Measurements from ENCODE around the gene MTMR12. TPM values are rescaled to one million over a fixed set of nuclear protein-coding genes. Genes with fewer than 3 reads are reported as not detected.
"Not testable (repeated sequence)": the region's sequence is repeated elsewhere in the genome, so short reads cannot be mapped to it uniquely, and the experiment has no call there.

MTMR12 gene
- total and polyA plus RNA-seq, 2 donors from 2014 or later = 9.3 to 52.8 TPM

DNA sequence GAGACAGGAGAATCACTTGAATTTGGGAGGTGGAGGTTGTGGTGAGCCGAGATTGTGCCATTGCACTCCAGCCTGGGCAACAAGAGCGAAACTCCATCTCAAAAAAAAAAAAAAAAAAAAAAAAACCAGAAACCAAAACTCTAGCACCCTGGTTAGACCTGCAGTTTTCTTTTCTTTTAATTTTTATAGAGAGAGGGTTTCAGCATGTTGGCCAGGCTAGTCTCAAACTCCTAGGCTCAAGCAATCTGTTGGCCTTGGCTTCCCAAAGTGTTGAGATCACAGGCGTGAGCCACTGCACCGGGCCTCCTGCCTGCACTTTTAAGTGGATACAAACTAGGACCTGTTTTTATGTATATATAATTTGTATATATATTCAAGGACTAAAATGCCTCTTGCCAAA lies 12.9 kb upstream of the MTMR12 start:
- Histone ChIP-seq H3K4me3 (ENCODE audit: low read length in 3 of 3) (no peak overlapping the region), H3K36me3 (ENCODE audit: control insufficient read depth in 2 of 3, insufficient read depth in 3 of 3, low read length in 3 of 3) (no peaks in the 10 kb centered on the region), H3K9me3 (ENCODE audit: control insufficient read depth in 2 of 3, insufficient read depth in 1 of 3, low read length in 3 of 3) (no peaks in the 10 kb centered on the region), H3K4me1 (ENCODE audit: control insufficient read depth in 2 of 3, insufficient read depth in 2 of 3, low read depth in 1 of 3, low read length in 3 of 3) (peaks cover 0 to 3% (median 0%) of the 10 kb centered on the region in 3 donors), H3K27me3 (ENCODE audit: control insufficient read depth, insufficient read depth, low read length) (no peaks in the 10 kb centered on the region), H3K27ac (ENCODE audit: low read depth in 2 of 2, low read length in 2 of 2) (no peak overlapping the region), H3K9ac (ENCODE audit: low read length in 3 of 3) (no peak overlapping the region)
- intact Hi-C loops (cut with DNase I) = loop anchor here (10.0 kb wide), 1 partner anchor 91 kb away; no protein-coding TSS in a partner anchor
- DNase-seq (no peak), FAIRE-seq (no peak)
- TF ChIP-seq, protein P1, sequence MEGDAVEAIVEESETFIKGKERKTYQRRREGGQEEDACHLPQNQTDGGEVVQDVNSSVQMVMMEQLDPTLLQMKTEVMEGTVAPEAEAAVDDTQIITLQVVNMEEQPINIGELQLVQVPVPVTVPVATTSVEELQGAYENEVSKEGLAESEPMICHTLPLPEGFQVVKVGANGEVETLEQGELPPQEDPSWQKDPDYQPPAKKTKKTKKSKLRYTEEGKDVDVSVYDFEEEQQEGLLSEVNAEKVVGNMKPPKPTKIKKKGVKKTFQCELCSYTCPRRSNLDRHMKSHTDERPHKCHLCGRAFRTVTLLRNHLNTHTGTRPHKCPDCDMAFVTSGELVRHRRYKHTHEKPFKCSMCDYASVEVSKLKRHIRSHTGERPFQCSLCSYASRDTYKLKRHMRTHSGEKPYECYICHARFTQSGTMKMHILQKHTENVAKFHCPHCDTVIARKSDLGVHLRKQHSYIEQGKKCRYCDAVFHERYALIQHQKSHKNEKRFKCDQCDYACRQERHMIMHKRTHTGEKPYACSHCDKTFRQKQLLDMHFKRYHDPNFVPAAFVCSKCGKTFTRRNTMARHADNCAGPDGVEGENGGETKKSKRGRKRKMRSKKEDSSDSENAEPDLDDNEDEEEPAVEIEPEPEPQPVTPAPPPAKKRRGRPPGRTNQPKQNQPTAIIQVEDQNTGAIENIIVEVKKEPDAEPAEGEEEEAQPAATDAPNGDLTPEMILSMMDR (IDR thresholded peaks at IDR 0.05; ENCODE audit: borderline replicate concordance, extremely low read depth, insufficient read depth) = no peak

DNA sequence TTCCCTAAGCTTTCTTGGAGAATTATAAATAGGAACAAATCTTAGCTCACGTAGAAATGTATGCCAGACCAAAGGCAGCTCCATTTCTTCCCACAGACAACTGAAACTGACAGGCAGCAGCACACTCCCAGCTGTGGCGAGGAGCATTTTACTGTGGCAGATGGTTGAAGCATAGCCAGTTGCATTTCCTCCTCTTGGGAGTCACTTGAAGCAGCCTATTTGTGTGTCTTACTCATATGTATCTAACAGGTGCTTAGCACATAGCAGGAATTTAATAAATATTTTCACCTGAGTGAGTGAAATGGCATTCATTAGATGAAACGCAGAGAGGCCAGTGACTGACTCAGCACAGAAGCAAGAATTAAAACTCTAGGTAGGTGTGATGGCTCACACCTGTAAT lies 12.3 kb upstream of the MTMR12 start:
- Histone ChIP-seq H3K9me3 (ENCODE audit: control insufficient read depth in 2 of 3, insufficient read depth in 1 of 3, low read length in 3 of 3) (no peaks in the 10 kb centered on the region), H3K4me3 (ENCODE audit: low read length in 3 of 3) (no peak overlapping the region), H3K36me3 (ENCODE audit: control insufficient read depth in 2 of 3, insufficient read depth in 3 of 3, low read length in 3 of 3) (no peaks in the 10 kb centered on the region), H3K4me1 (ENCODE audit: control insufficient read depth in 2 of 3, insufficient read depth in 2 of 3, low read depth in 1 of 3, low read length in 3 of 3) (no peaks in the 10 kb centered on the region), H3K27ac (ENCODE audit: low read depth in 2 of 2, low read length in 2 of 2) (no peak overlapping the region), H3K27me3 (ENCODE audit: control insufficient read depth, insufficient read depth, low read length) (no peaks in the 10 kb centered on the region), H3K9ac (ENCODE audit: low read length in 3 of 3) (no peak overlapping the region)
- FAIRE-seq (no peak), DNase-seq (peak in 1 of 5 donors; percentile 48)
- TF ChIP-seq, protein P1 (IDR thresholded peaks at IDR 0.05; ENCODE audit: borderline replicate concordance, extremely low read depth, insufficient read depth) = no peak
- intact Hi-C loops (cut with DNase I) = loop anchor here (10.0 kb wide), 1 partner anchor 90 kb away; no protein-coding TSS in a partner anchor

DNA sequence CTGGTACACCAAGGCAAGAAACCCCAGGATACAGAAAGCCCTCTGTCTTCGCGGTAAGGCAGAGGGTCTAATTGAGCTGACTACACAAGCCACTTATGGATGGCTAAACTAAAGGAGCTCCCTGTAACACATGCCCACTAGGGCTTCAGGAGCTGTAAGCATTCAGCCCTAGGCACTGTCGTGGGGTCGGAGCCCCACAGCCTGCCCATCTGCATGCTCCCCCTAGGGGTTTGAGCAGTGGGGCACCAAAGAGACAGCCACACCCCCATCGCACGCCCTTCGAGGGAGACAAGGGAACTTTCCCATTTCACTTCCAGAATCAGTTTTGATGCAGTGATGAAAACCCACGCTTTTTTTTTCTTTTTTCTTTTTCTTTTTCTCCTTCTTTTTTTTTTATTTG lies 11.0 kb upstream of the MTMR12 start:
- no peak for DNase-seq
- H3K27ac ChIP-seq (ENCODE audit: low read depth in 2 of 2, low read length in 2 of 2) = no peak overlapping the region
- no peaks in the 10 kb centered on the region for H3K9me3 ChIP-seq (ENCODE audit: control insufficient read depth in 2 of 3, insufficient read depth in 1 of 3, low read length in 3 of 3)
- intact Hi-C loops (cut with DNase I) = loop anchor here (10.0 kb wide), 1 partner anchor 89 kb away; no protein-coding TSS in a partner anchor
- H3K4me3 ChIP-seq (ENCODE audit: low read length in 3 of 3) = no peak overlapping the region
- no peak overlapping the region for H3K9ac ChIP-seq (ENCODE audit: low read length in 3 of 3)
- TF ChIP-seq, protein P1 (IDR thresholded peaks at IDR 0.05; ENCODE audit: borderline replicate concordance, extremely low read depth, insufficient read depth) = no peak
- H3K27me3 ChIP-seq (ENCODE audit: control insufficient read depth, insufficient read depth, low read length) = no peaks in the 10 kb centered on the region
- FAIRE-seq = no peak
- H3K4me1 ChIP-seq (ENCODE audit: control insufficient read depth in 2 of 3, insufficient read depth in 2 of 3, low read depth in 1 of 3, low read length in 3 of 3) = no peaks in the 10 kb centered on the region
- no peaks in the 10 kb centered on the region for H3K36me3 ChIP-seq (ENCODE audit: control insufficient read depth in 2 of 3, insufficient read depth in 3 of 3, low read length in 3 of 3)

DNA sequence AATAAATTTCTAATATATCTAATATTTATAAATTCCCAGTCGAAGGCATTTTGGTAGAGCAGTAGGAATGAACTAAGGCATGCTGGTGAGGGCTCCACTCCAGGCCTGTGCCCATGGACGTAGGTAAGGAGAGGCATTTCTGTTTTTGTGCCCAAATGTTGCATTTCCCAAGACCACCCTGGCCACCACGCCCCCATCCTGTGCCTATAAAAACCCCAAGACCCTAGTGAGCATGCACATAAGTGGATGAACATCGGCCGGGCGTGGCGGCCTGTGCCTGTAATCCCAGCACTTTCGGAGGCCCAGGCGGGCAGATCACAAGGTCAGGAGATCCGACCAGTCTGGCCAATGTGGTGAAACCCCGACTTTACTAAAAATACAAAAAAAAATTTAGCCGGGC lies 10.1 kb upstream of the MTMR12 start:
- DNase-seq (no peak), FAIRE-seq (no peak)
- Histone ChIP-seq H3K9ac (ENCODE audit: low read length in 3 of 3) (no peak overlapping the region), H3K4me1 (ENCODE audit: control insufficient read depth in 2 of 3, insufficient read depth in 2 of 3, low read depth in 1 of 3, low read length in 3 of 3) (no peaks in the 10 kb centered on the region), H3K27ac (ENCODE audit: low read depth in 2 of 2, low read length in 2 of 2) (no peak overlapping the region), H3K4me3 (ENCODE audit: low read length in 3 of 3) (no peak overlapping the region), H3K36me3 (ENCODE audit: control insufficient read depth in 2 of 3, insufficient read depth in 3 of 3, low read length in 3 of 3) (no peaks in the 10 kb centered on the region), H3K9me3 (ENCODE audit: control insufficient read depth in 2 of 3, insufficient read depth in 1 of 3, low read length in 3 of 3) (no peaks in the 10 kb centered on the region), H3K27me3 (ENCODE audit: control insufficient read depth, insufficient read depth, low read length) (no peaks in the 10 kb centered on the region)
- TF ChIP-seq, protein P1 (IDR thresholded peaks at IDR 0.05; ENCODE audit: borderline replicate concordance, extremely low read depth, insufficient read depth) = no peak
- intact Hi-C loops (cut with DNase I) = loop anchor here (10.0 kb wide), 1 partner anchor 88 kb away; no protein-coding TSS in a partner anchor

DNA sequence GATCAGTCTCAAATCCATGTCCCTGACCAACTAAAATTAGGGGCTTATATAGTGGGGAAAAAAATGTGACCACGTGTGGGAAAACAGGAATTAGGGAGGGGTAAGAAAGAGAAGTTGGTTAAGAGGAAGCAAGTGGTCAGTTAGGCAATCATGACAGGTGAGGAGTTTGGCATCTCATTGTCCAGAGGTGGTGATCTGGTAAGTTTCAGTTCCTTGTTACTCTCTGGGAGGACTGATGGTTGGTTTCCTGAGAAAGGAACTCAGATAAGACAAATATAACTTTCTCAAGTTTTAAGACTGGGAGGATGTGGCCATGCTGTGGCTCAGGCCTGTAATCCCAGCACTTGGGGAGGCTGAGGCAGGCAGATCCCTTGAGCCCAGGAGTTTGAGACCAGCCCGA lies 9.0 kb upstream of the MTMR12 start:
- H3K4me3 ChIP-seq (ENCODE audit: low read length in 3 of 3); H3K27me3 ChIP-seq (ENCODE audit: control insufficient read depth, insufficient read depth, low read length); H3K27ac ChIP-seq (ENCODE audit: low read depth in 2 of 2, low read length in 2 of 2); H3K9ac ChIP-seq (ENCODE audit: low read length in 3 of 3); H3K4me1 ChIP-seq (ENCODE audit: control insufficient read depth in 2 of 3, insufficient read depth in 2 of 3, low read depth in 1 of 3, low read length in 3 of 3); H3K36me3 ChIP-seq (ENCODE audit: control insufficient read depth in 2 of 3, insufficient read depth in 3 of 3, low read length in 3 of 3); FAIRE-seq; DNase-seq; H3K9me3 ChIP-seq (ENCODE audit: control insufficient read depth in 2 of 3, insufficient read depth in 1 of 3, low read length in 3 of 3): not testable (repeated sequence)
- intact Hi-C loops (cut with DNase I) = loop anchor here (10.0 kb wide), 1 partner anchor 87 kb away; no protein-coding TSS in a partner anchor

All from kidney (tissue), 14 donors.